SKM-1 treated with dmso at 0.1 percent for 144 hours (cell line): ENCODE results near the gene CRYBA4.

Experiments
- DNase-seq: peaks from one replicate; lab custom pipeline; 2025; ENCODE audit not compliant: unreplicated experiment; lab: John Stamatoyannopoulos, UW

Gene CRYBA4

DNA sequence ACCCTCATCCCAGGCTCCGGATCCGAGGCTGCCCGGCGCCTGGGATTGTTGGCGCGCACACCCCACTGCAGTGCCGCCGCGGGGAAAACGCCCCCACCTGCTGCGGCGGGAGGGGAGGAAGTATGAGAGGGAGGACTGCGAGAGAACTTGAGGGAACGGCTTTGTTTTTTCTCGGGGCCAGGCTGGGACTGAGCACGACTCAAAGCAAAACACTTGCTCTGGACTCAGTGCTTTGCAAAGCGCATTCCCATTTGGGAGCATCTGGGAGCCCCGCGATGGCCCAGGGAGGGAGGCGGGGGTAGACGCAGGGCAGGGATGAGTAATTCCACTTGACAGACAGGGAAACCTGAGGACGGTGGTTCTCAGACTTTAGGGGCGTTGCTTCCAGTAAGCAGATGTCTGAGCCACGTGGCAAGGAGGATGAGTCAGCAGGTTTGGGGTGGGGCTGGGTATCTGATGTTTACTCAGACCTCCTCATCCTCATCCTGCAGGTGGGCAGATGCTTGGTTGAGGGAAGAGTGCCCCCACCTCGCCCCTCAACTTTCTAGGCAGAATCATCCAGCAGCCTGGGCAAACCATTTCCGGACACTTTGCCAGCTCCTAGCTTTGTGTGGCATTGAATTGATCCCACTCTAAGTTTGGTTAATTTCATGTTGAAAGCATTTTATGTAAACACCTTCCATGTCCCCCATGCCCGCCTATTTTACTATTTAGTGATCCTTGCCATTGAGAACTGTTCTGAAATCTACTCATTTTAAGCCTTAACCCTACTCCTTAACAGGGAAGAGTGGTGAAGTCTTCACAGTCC lies 37.1 kb downstream of the CRYBA4 start:
- DNase-seq = peak; percentile 57

GRCh38 chr22:26660356-26660755 lies 38.6 kb downstream of the CRYBA4 start:
- DNase-seq = peak; percentile 5

DNA sequence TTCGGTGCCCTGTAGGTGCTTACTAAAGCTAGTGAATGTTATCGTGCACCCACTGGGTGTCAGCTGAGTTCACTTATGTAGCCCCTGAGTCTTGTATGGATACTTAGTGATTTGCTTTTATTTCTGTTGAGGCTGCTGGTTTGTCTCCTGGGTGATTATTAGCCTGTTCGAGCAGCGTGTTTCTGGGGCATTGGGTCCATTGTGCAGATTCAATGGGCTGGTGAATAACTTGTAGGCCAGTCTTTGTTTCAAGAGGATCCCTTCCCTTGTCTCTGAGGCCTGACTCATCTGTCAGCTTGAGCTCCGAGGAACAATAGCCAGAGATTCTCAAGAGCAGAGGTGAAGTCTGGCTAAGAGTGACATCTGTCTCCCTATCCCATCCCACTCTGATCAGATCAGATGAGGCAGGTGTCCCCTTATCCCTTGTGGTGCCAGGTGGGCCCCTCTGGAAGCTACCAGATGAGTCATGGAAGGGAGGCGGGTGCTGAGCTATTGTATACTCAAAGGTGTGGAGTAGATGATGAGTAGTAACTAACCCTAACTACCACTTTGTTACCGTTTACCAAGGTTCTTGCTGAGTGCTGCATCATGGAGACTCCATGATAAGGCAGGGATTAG lies 39.3 kb downstream of the CRYBA4 start:
- no peak for DNase-seq

- no peak for DNase-seq
Observed at GRCh38 chr22:26662160-26662559, 40.4 kb downstream of the CRYBA4 start.

GRCh38 chr22:26663374-26663923 lies 41.7 kb downstream of the CRYBA4 start:
- DNase-seq = no peak

GRCh38 chr22:26665813-26666231 lies 44.1 kb downstream of the CRYBA4 start:
- DNase-seq = no peak

DNA sequence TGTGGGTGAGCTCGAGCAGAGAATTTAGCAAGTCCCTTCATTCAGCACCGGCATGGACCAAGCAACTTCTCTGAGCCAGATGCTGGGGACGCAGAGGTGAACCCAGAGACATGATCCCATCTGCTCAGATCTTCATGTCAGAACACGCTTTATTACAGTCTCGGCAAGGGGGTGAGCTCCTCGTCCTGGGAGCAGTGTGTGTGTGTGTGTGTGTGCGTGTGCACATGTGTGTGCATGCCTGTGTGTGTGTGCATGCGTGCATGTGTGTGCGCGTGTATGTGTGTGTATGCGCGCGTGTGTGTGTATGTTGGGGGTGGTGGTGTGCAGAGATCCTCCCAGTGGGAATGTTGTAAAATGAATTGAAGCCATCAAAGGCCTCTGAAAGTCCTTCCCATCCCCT lies 45.4 kb downstream of the CRYBA4 start:
- DNase-seq = no peak

GRCh38 chr22:26669060-26669481 lies 47.3 kb downstream of the CRYBA4 start:
- DNase-seq = peak; percentile 73

DNA sequence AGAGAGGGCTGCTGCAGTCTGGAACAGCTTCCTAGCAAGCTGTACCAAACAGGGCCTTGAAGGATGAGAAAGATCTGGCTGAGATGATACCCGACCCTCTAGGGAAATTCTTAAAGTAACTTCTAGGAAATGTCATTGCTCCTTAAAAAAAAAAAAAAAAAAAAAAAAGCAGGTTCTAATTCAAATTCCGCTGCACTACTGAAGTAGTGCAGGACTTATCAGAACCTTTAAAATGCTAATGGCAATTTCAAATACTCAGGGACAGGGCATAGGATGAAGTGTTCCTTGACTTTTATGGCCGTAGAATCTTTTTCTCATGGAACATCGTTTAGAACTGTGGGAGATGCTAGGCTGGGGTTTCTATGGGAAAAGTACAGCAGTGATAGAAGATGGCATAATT lies 48.7 kb downstream of the CRYBA4 start:
- DNase-seq = no peak

DNA sequence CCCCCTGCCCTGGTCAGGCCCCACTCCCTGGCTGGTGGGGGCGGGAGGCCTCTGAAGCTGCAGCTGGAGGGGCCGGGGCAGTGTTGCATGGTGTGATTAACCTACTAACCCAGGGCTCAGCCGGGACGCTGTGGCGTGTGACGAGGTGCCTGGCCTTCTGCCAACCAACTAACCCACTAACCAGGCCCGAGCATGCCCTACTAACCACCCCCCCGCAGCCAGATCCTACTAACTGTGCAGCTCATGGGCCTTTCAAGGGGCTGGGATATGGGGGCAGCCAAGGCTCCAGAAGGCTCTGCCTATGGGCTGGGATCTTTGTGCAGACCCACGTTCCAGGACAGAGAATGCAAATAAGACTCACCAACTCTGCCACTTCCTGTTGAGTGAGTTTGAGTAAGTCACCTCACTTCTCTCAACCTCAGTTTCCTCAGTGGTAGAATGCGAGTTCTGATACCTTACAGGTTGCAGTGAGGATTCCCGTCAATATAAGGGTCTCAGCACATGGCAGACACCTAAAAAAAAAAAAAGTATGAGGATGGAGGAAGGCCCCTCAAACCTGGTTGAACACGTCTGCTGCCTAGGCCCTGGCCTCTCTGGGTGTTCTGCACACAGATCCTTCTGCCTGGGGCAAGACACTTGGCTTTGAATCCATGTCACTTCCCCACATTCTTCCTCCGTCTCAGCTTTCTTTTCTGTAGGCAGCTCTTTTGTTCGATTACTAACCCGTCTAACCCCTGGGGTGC lies 49.7 kb downstream of the CRYBA4 start:
- DNase-seq = peak; percentile 31

DNA sequence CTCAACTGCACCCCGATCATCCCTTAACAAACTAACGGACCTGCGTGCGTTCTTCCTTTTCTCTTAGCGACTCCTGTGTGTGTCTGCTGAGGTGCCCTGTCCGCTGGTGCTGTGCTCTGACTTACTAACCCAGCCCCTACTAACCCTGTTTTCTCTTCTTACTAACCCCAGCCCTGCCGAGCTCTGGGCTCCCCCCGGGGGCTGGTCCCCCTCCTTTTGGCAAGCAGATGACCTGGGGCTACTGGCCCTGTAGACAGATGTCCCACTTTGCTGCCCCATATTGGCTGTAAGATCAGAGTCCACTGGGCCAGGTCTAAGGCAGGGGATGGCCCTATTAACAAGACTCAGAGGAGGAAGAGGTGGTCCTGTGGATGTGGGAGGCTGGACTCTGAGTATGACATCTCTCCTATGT lies 50.3 kb downstream of the CRYBA4 start:
- no peak for DNase-seq

DNA sequence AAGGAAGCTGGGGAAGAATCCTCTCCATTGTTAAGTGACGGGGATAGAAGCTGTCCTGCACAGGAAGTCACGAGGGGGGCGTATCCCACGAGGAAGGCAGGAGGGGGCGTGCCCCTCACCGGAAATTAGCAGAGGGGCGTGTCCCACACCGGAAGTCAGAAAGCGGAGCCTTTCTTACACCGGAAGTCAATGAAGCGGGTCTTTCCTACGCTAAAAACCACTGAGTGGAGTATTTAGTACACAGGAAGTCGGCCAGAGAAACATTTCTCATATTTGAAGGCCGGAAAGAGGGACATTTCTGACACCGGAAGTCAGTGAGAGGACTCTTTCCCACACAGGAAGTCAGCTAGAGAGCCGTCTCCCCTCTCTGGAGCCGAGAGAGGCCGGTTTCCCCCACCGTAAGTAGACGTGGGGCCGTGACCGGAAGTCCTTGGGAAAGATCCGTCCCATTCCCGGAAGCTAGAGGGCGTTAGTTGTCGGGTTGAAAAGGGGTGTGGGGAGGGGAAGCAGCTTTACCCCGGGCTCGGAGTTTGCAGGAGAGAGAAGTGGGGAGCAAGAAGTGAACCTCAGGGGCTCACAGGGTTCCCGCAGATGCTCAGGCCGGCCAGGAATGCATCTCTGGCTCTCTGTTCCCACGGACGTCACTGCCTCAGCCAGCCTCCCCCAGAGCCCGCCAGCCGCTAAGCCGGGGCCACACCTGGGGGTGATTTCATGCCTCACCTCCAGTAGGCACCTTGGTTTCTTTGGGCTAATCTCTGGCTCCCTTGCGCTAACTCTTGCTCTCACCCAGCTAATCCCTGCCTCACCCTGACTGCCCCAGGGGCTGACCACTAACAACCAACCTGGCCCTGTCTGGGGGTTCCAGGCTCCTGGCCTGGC lies 51.1 kb downstream of the CRYBA4 start:
- peak; percentile 99 for DNase-seq

- no peak for DNase-seq
Observed at GRCh38 chr22:26673486-26673885, 51.7 kb downstream of the CRYBA4 start.

DNA sequence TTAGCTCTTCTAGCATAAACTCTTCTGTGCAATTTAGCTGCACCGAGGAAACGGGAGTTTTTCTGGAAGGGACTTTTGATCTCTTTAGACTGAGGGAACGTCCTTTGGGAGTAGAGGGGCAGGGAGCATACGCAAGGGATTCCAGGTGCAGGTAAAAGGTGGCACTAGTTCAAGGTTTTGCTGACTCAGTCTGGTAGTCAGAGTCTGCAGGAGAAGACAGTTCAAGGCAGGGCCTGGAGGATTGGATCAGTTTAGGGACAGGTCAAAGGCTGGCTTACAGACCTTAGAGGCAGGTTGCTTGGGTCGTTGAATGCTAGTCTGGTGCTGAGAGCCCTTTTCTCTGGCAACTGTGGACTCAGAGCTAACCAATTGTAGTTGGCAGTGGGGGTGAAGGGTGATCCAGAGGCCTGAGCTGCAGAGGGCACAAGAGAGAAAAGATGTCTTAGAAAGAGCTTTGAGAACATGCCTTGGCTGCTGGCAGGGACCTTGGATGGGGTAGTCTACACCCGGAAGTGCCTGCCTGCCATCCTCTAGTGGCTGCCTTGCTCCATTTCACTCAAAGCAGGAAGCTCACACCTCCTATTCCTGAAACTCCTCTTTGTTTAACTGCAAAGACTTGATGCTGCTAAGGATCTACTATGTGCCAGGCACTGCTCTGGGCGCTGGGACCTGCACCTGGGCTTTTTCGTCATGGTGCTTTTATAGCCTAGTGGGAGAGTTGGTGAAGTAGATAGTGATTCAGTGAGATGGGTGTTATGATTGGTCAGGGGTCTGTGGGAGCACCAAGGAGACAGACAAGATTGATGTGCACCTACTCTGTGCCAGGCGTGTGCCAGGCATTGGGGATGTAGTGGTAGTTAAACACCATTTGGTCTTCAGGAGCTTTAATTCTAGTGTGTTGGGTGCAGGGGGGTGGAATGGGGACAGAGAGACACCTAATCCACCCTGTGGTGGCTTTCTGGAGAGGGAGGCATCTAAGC lies 52.7 kb downstream of the CRYBA4 start:
- DNase-seq = peak; percentile 11

DNA sequence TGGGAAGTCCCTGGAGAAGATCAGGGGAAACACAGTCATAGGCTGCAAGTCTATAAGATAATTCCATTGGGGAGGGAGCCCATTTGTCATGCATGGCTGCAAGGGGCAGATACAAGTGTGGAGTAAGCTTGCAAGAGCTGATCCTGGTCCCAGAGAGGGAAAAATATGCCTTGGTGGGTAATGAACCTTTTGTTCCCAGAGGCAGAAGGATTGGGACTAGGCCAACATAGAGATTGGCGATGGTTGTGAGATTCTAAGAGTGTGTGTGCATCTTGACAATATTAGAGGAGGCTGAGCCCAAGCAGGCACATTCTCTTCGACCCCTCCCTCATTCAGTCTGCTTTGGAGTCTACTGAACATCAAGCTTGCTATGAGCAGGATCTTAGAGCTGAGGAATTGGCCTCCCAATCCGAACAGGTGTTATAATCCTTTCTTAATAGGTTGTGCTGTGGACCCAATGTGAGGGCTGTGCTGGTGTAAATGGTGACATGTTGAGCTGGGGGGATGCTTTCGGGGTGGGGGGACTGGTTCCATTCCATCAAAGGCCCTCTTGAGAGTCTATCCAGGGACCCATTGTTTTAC lies 54.0 kb downstream of the CRYBA4 start:
- no peak for DNase-seq

DNA sequence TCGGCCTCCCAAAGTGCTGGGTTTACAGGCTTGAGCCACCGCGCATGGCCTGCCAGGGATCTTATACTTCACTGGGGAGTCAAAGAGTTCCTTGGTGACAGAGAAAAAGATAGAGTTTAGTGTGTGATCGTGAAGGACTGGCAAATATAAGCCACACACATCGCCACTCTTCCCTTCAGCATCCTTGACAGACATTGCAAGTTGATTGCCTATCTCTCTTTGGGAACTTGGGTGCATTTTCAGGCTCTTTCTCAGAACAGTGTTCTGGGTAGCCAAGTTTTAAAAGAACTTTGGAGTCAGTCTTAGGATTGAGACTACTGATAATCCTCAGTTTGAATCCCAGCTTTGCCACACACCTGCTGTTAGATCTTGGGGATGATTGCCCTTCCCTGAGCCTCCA lies 55.5 kb downstream of the CRYBA4 start:
- DNase-seq = no peak

DNA sequence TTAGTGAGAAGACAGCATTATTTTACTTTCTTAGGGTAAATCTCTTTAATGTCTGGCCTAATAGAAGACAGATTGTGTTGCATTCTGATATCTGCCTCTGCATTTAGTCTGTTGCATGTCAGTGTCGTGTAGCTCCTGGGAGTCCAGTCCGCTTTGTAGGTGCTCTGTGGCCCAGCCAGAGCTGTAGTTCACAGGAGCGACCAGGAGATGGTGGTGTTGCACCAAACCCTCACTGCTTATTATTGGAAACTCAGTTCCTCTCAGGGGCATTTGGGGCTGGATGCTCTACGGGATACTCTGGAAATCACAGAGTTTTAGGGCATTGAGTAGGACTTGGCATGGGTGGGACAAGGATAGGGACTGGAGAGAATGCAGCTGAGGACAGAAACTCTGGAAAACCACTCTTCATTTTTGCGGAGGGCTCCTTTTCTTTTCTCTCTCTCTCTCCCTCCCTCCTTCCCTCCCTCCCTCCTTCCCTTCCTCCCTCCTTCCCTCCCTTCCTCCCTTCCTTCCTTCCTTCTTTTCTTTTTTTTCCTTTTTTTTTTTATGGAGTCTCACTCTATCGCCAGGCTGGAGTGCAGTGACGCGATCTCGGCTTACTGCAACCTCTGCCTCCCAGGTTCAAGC lies 57.4 kb downstream of the CRYBA4 start:
- peak; percentile 51 for DNase-seq
